GM19193 (cell line): ENCODE measurements around the gene PFN1.

Experiments
- POLR2A ChIP-seq: IDR thresholded peaks from 4 replicates; pipeline ENCODE4 v1.6.1; 2011; ENCODE audit not compliant: insufficient read depth, insufficient read length; ENCODE audit errors: extremely low read depth

The PFN1 gene

GRCh38 chr17:4921320-4921719 lies 27.0 kb downstream of the PFN1 start:
- no peak for TF ChIP-seq POLR2A

DNA sequence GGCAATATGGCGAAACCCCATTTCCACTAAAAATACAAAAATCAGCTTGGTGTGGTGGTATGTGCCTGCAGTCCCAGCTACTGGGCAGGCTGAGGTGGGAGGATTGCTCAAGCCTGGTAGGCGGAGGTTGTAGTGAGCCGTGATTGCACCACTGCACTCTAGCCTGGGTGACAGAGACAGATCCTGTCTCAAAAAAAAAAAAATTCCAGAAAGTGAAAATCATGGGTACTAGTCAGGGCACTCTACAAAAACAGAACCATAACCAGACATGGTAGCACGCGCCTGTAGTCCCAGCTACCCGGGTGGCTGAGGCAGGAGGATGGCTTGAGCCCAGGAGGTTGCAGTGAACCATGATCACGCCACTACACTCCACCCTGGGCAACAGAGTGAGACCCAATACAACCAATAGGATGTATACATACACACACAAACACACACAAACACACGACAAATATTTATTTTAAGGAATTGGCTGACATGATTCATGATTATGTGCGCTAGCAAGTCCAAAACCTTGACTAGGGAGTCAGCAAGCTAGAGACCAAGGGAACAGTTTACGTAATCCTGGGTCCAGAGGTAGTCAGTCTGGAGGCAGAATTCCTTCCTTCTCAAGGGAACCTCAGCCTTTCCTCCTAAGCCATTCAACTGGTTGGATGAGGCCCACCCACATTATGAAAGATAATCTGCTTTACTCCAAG lies 27.8 kb downstream of the PFN1 start:
- no peak for TF ChIP-seq POLR2A

DNA sequence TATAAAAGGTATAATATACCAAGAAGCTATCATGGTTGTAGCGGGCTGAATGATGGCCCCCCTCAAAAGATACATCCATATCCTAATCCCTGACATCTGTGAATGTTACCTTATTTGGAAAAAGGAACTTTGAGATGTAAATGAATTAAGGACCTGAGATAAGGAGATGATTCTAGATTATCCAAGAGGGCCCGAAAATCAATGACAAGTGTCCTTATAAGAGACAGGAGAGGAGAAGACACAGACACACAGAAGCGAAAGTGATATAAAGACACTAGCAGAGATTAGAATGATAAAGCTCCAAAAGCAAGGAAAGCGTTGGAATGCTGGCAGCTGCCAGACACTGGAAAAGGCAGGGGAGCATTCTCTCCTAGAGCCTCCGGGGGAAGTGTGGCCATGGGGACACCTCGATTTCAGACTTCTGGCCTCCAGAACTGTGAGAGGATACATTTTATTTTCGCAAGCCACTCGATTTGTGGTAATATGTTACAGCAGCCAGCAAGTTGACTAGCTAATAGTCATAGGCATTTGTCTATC lies 28.8 kb downstream of the PFN1 start:
- no peak for TF ChIP-seq POLR2A

DNA sequence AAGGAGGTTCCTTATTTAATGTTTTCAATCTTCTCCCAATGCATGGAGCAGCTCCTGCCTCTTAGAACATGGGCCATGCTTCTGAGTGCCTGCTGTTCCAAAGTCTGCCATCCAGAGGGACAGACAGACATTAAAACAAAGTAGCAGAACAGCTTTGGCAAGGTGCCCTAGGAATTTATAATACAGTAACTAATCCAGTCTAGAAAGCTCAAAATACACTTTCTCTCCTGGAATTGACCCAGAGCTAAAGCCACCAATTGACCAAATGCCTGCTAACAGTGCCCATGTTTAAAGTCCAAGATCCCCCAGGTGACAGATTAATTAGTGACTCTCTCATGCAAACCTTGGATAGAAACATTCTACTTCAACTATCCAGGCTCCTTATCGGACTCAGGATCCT lies 34.3 kb downstream of the PFN1 start:
- TF ChIP-seq POLR2A: no peak

DNA sequence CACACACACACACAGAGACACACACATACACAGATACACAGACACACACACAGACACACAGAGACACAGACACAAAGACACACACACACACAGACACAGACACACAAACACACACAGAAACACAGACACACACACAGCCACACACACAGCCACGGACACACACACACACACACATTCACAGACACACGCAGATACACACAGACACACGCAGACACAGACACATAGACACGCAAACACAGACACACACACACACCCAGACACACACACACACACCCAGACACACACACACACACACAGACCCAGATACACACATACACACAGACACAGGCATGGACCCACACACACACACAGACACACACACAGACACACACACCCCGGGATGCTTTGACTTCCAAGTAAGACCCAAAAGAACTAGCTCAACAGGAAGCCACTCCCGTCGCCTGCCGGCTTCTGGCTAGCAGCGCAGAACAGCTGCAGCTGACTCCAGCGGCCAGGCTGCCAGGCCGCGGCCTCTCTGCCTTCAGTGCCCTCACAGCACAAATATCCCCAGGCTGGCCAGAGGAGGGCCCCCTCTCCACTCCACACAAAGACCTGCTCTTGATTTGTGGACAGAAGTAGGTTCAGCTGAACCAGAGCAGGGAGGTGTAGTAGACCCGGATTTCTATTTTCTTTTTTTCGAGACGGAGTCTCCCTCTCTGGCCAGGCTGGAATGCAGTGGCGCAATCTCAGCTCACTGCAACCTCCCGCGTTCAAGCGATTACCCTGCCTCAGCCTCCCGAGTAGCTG lies 39.4 kb downstream of the PFN1 start:
- TF ChIP-seq POLR2A: no peak

- TF ChIP-seq POLR2A: no peak
These were observed 40.0 kb downstream of the PFN1 start for GRCh38 chr17:4908301-4908700.

- no peak for TF ChIP-seq POLR2A
These were observed 45.1 kb downstream of the PFN1 start, which contains the start of gene CHRNE for GRCh38 chr17:4903051-4903818. Gene CHRNE, minus strand, starts transcription at chr17:4903098. Its CDS starts 35 bp downstream, at chr17:4903063.

DNA sequence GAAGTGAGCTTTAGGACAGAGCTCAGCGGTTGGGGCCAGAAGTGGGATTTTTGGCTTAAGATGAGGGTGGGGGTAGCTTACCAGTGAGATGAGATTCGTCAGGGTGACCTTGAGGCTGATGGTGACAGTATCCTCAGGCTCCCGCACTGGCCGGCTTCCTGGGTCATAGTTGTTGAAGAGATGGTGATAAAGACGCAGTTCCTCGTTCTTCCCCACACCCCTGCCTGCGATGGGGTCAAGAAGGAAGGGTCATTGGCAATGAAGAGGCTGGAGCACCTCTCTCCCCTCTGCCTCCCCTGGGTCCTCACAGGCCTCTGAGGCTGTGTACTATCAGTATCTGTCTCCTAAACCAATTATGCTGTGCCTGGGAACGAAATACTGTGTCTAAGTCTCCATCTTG lies 45.8 kb downstream of the PFN1 start:
- TF ChIP-seq POLR2A: no peak

- no peak for TF ChIP-seq POLR2A
These were observed 46.5 kb downstream of the PFN1 start for GRCh38 chr17:4901648-4902344.

- TF ChIP-seq POLR2A: no peak
These were observed 47.2 kb downstream of the PFN1 start for GRCh38 chr17:4901108-4901647.

DNA sequence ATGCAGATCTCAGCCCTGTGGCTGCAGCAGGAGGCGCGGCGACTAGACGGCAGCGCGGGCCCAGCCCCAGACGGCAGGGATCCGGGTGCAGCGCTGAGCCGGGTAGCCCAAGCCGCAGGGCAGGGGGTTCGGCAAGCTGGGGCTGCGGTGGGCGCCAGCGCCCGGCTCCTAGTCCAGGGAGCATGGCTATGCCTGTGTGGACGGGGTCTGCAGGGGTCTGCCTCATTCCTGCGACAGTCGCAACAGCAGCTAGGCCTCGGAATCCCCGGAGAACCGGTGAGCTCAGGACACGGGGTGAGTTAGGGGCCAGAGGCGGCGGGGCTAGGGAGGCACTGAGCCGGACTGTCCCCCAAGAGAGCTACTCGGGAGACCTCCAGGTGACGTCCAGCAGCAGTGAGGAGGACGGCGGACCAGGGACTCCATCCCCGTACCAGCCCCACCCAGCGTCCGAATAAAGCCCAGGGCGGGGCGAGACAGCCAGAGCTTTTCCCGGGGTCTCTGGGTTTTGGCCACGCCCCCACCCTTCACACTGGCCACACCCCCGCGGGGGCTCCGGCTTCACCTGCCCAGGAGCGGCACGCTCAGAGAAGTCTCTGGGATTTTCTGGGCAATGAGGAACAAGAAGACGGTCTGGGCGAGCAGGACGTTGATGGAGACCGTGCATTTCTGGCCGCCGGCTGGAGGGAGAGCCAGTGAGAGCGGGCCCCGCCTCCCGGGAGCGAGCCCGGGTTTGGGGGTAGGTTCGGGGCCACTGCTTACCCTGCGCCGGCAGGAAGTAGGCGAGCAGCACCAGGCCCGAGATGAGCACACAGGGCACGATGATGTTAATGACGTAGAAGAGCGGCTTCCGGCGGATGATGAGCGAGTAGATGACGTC lies 47.9 kb downstream of the PFN1 start:
- no peak for TF ChIP-seq POLR2A

DNA sequence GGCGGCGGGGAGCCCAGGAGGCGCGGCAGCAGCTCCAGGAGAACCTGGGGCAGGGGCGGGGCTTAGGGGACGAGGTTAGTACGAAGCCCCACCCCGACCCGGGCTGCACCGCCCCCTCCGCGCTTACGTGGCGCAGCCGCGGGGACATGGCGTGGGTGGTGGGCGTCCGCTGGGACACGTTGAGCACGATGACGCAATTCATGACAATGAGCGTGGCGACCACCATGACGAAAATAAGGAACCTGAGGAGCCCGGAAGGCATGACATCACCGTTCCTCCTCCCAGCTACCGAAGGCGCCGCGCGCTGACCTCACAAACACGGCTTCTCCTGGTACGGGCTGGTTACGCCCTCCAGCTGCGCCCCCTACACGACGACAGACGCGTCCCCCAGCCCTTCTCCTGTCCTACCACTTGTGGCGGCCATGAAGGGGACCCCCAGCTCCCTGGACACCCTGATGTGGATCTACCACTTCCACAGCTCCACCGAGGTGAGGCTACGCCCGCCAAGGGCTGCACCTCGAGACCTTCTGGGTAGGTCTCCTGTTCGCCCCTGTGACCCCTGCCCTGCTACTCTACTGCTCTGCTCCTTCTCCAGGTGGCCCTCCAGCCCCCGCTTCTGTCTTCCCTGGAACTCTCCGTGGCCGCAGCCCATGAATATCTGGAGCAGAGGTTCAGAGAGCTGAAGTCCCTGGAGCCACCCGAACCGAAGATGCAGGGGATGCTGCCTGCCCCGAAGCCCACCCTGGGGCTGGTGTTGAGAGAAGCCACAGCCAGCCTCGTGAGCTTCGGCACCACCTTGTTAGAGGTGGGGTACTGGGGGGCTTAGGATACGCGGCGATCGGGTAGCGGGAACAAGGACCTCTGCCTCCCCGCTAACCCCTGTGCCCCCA lies 48.7 kb downstream of the PFN1 start, which contains the start of gene C17orf107:
Gene C17orf107 (plus strand): TSS at position 196 of the 890 bp plus-strand sequence. CDS start 227 bp downstream, at position 423.
- no peak for TF ChIP-seq POLR2A
